ENCODE data around the gene PIEZO2.

The PIEZO2 gene

DNA sequence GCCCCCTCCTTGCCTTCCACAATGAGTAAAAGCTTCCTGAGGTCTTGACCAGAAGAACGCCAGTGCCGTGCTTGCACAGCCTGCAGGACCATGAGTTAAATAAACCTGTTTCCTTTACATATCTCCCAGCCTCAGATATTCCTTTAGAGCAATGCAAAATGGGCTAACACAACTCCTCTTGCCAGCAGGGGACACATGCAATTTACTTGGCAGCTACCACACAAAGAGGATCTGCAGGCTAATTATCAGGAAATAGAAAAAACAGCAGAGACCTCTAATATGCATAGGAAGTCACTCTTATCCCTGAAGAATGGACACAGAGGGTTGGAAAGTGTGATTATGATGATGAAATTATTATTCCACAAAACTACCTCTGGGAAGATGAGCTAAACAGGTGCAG, 114.0 kb downstream of the PIEZO2 start:
- Histone ChIP-seq H3K23ac (ENCODE audit: low read length) (no peak overlapping the region), H3K4me3 (ENCODE audit: low read depth, low read length) (no peak overlapping the region), H4K12ac (ENCODE audit: low read depth, low read length) (no peak overlapping the region), H3K18ac (ENCODE audit: low read length) (no peak overlapping the region), H3K14ac (ENCODE audit: low read length) (no peak overlapping the region), H3K79me2 (ENCODE audit: control insufficient read depth, insufficient read depth, low read length, poor library complexity) (no peaks in the 10 kb centered on the region), H3K27ac (ENCODE audit: low read depth, low read length) (no peak overlapping the region), H2AK5ac (ENCODE audit: low read length) (no peak overlapping the region), H2AFZ (ENCODE audit: insufficient read depth, low read length, poor library complexity) (no peak overlapping the region), H2BK120ac (ENCODE audit: insufficient read depth, low read length, poor library complexity) (no peak overlapping the region), H3K9ac (ENCODE audit: low read length) (no peak overlapping the region), H4K91ac (ENCODE audit: low read depth, low read length) (no peak overlapping the region), H3K4me2 (ENCODE audit: low read length) (no peak overlapping the region), H3K9me3 (ENCODE audit: insufficient read depth, low read depth, low read length) (no peaks in the 10 kb centered on the region), H3K36me3 (ENCODE audit: control insufficient read depth in 1 of 2, insufficient read depth in 2 of 2, low read length in 2 of 2) (no peaks in the 10 kb centered on the region), H3K4me1 (ENCODE audit: control insufficient read depth in 1 of 2, insufficient read depth in 2 of 2, low read length in 2 of 2) (no peaks in the 10 kb centered on the region), H2BK12ac (ENCODE audit: low read length) (no peak overlapping the region), H3K4ac (ENCODE audit: low read depth, low read length) (no peak overlapping the region), H2BK5ac (ENCODE audit: low read depth, low read length, poor library complexity) (no peak overlapping the region), H3K27me3 (ENCODE audit: insufficient read depth, low read length) (no peaks in the 10 kb centered on the region), H4K8ac (ENCODE audit: low read depth, low read length) (no peak overlapping the region), H3K79me1 (ENCODE audit: low read length) (no peaks in the 10 kb centered on the region)
- no peak for DNase-seq
- no CpG with 5 or more reads among the region's 2 CpGs for WGBS (ENCODE audit: extremely low coverage, insufficient coverage, insufficient read length)

DNA sequence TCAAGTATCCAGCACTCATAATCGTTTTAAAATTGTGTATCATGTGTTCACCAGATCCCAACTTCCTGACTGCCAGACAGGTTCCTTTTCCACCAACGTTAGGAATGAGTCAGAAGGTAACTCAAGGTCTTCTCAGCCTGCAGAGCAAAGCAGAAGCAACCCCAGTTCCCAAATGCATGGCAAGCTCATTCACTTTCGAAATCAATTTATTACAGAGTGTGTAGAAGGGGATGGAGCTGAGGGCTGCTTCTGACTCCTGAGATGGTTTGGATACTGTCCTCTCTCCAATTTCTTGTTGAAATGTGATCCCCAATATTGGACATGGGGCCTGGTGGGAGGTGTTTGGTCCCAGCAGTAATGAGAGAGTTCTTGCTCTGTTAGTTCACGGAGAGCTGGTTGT, 114.5 kb downstream of the PIEZO2 start:
- H3K18ac ChIP-seq (ENCODE audit: low read length) = no peak overlapping the region
- H3K27me3 ChIP-seq (ENCODE audit: insufficient read depth, low read length) = no peaks in the 10 kb centered on the region
- no peak overlapping the region for H3K4me2 ChIP-seq (ENCODE audit: low read length)
- no peak overlapping the region for H3K9ac ChIP-seq (ENCODE audit: low read length)
- H3K79me2 ChIP-seq (ENCODE audit: control insufficient read depth, insufficient read depth, low read length, poor library complexity) = no peaks in the 10 kb centered on the region
- H3K4me3 ChIP-seq (ENCODE audit: low read depth, low read length) = no peak overlapping the region
- no peak overlapping the region for H3K14ac ChIP-seq (ENCODE audit: low read length)
- H4K91ac ChIP-seq (ENCODE audit: low read depth, low read length) = no peak overlapping the region
- H2AFZ ChIP-seq (ENCODE audit: insufficient read depth, low read length, poor library complexity) = no peak overlapping the region
- no peak overlapping the region for H2BK12ac ChIP-seq (ENCODE audit: low read length)
- no peak overlapping the region for H4K8ac ChIP-seq (ENCODE audit: low read depth, low read length)
- no CpG with 5 or more reads among the region's 4 CpGs for WGBS (ENCODE audit: extremely low coverage, insufficient coverage, insufficient read length)
- no peaks in the 10 kb centered on the region for H3K36me3 ChIP-seq (ENCODE audit: control insufficient read depth in 1 of 2, insufficient read depth in 2 of 2, low read length in 2 of 2)
- H3K79me1 ChIP-seq (ENCODE audit: low read length) = no peaks in the 10 kb centered on the region
- H3K23ac ChIP-seq (ENCODE audit: low read length) = no peak overlapping the region
- H2BK120ac ChIP-seq (ENCODE audit: insufficient read depth, low read length, poor library complexity) = no peak overlapping the region
- no peak overlapping the region for H2BK5ac ChIP-seq (ENCODE audit: low read depth, low read length, poor library complexity)
- no peak overlapping the region for H4K12ac ChIP-seq (ENCODE audit: low read depth, low read length)
- no peak overlapping the region for H3K27ac ChIP-seq (ENCODE audit: low read depth, low read length)
- no peak overlapping the region for H2AK5ac ChIP-seq (ENCODE audit: low read length)
- no peaks in the 10 kb centered on the region for H3K4me1 ChIP-seq (ENCODE audit: control insufficient read depth in 1 of 2, insufficient read depth in 2 of 2, low read length in 2 of 2)
- H3K4ac ChIP-seq (ENCODE audit: low read depth, low read length) = no peak overlapping the region
- DNase-seq = no peak
- H3K9me3 ChIP-seq (ENCODE audit: insufficient read depth, low read depth, low read length) = no peaks in the 10 kb centered on the region

DNA sequence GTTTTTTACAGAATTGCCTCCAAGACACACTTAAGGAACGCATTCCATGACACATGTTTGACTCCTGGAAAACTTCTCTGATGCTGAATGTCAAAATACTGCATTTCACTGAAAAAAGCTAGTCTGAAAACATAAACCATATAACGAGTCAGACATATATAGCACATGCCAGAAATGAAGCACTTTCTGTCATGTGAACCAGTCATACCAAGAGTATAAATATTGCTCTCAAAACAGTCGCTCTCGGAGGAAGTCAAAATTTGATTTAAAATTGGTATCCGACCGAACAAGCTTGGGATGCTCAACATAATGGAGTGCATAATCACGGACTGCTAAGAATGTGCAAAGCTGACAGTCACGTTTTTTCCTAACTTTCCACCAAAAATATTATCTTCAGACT, 115.9 kb downstream of the PIEZO2 start:
- H3K18ac ChIP-seq (ENCODE audit: low read length) = no peak overlapping the region
- H3K23ac ChIP-seq (ENCODE audit: low read length) = no peak overlapping the region
- DNase-seq = no peak
- no peak overlapping the region for H2AFZ ChIP-seq (ENCODE audit: insufficient read depth, low read length, poor library complexity)
- H3K27ac ChIP-seq (ENCODE audit: low read depth, low read length) = no peak overlapping the region
- no peak overlapping the region for H2BK5ac ChIP-seq (ENCODE audit: low read depth, low read length, poor library complexity)
- H3K9me3 ChIP-seq (ENCODE audit: insufficient read depth, low read depth, low read length) = no peaks in the 10 kb centered on the region
- no peak overlapping the region for H2AK5ac ChIP-seq (ENCODE audit: low read length)
- H3K27me3 ChIP-seq (ENCODE audit: insufficient read depth, low read length) = no peaks in the 10 kb centered on the region
- no peak overlapping the region for H2BK120ac ChIP-seq (ENCODE audit: insufficient read depth, low read length, poor library complexity)
- no peak overlapping the region for H3K4me2 ChIP-seq (ENCODE audit: low read length)
- no peak overlapping the region for H4K8ac ChIP-seq (ENCODE audit: low read depth, low read length)
- no peak overlapping the region for H4K91ac ChIP-seq (ENCODE audit: low read depth, low read length)
- H3K4me1 ChIP-seq (ENCODE audit: control insufficient read depth in 1 of 2, insufficient read depth in 2 of 2, low read length in 2 of 2) = no peaks in the 10 kb centered on the region
- no peak overlapping the region for H3K9ac ChIP-seq (ENCODE audit: low read length)
- no peak overlapping the region for H2BK12ac ChIP-seq (ENCODE audit: low read length)
- H3K14ac ChIP-seq (ENCODE audit: low read length) = no peak overlapping the region
- no peaks in the 10 kb centered on the region for H3K79me1 ChIP-seq (ENCODE audit: low read length)
- H3K4me3 ChIP-seq (ENCODE audit: low read depth, low read length) = no peak overlapping the region
- H3K4ac ChIP-seq (ENCODE audit: low read depth, low read length) = no peak overlapping the region
- H3K36me3 ChIP-seq (ENCODE audit: control insufficient read depth in 1 of 2, insufficient read depth in 2 of 2, low read length in 2 of 2) = no peaks in the 10 kb centered on the region
- H4K12ac ChIP-seq (ENCODE audit: low read depth, low read length) = no peak overlapping the region
- H3K79me2 ChIP-seq (ENCODE audit: control insufficient read depth, insufficient read depth, low read length, poor library complexity) = no peaks in the 10 kb centered on the region
- WGBS (ENCODE audit: extremely low coverage, insufficient coverage, insufficient read length) = no CpG with 5 or more reads among the region's 8 CpGs

DNA sequence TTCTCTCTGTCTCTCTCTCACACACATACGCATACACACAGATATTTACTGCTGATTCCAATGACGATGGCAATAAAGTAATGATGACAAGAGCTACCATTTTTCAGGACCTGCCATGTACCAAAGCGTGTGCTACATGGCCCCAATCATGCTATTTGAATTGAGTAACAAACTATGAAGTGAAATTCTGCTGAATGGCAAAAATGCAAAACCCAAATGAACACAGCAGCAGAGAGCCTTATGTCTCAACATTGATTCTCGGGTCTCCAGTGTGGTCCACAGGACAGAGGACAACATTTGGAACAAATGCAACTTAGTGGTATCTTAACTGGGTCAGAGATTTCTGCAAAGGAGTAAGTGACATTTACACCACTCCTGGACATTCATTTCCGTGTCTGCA, 117.4 kb downstream of the PIEZO2 start:
- Histone ChIP-seq H3K14ac (ENCODE audit: low read length) (no peak overlapping the region), H3K79me2 (ENCODE audit: control insufficient read depth, insufficient read depth, low read length, poor library complexity) (no peaks in the 10 kb centered on the region), H3K4me2 (ENCODE audit: low read length) (no peak overlapping the region), H3K36me3 (ENCODE audit: control insufficient read depth in 1 of 2, insufficient read depth in 2 of 2, low read length in 2 of 2) (no peaks in the 10 kb centered on the region), H2BK12ac (ENCODE audit: low read length) (no peak overlapping the region), H3K9ac (ENCODE audit: low read length) (no peak overlapping the region), H2AFZ (ENCODE audit: insufficient read depth, low read length, poor library complexity) (no peak overlapping the region), H3K4ac (ENCODE audit: low read depth, low read length) (no peak overlapping the region), H3K79me1 (ENCODE audit: low read length) (no peaks in the 10 kb centered on the region), H3K27ac (ENCODE audit: low read depth, low read length) (no peak overlapping the region), H2BK5ac (ENCODE audit: low read depth, low read length, poor library complexity) (no peak overlapping the region), H3K4me1 (ENCODE audit: control insufficient read depth in 1 of 2, insufficient read depth in 2 of 2, low read length in 2 of 2) (no peaks in the 10 kb centered on the region), H4K12ac (ENCODE audit: low read depth, low read length) (no peak overlapping the region), H3K27me3 (ENCODE audit: insufficient read depth, low read length) (no peaks in the 10 kb centered on the region), H3K4me3 (ENCODE audit: low read depth, low read length) (no peak overlapping the region), H3K18ac (ENCODE audit: low read length) (no peak overlapping the region), H3K23ac (ENCODE audit: low read length) (no peak overlapping the region), H2BK120ac (ENCODE audit: insufficient read depth, low read length, poor library complexity) (no peak overlapping the region), H4K8ac (ENCODE audit: low read depth, low read length) (no peak overlapping the region), H2AK5ac (ENCODE audit: low read length) (no peak overlapping the region), H3K9me3 (ENCODE audit: insufficient read depth, low read depth, low read length) (no peaks in the 10 kb centered on the region), H4K91ac (ENCODE audit: low read depth, low read length) (no peak overlapping the region)
- WGBS (ENCODE audit: extremely low coverage, insufficient coverage, insufficient read length) = no CpG with 5 or more reads among the region's 5 CpGs
- DNase-seq = no peak
